Astrocyte of the spinal cord (primary cell): Measurements from ENCODE around the gene TRIML2.

Experiments used
- DNase-seq: peaks from one replicate; pipeline ENCODE4 v3.0.0; 2011; ENCODE audit warnings: low read depth, low spot score
- H3K4me3 ChIP-seq: 2 replicates; pipeline ENCODE4 v1.5.1; 2011; ENCODE audit warnings: low read depth, mild to moderate bottlenecking, low read length, moderate library complexity
- in situ Hi-C: cut with HindIII; loops from 2 replicates; pipeline ENCODE4 v1.10.0; 2017; ENCODE audit warnings: low sequenced_read_pairs
- TF ChIP-seq, protein P1 (sequence below): IDR thresholded peaks from 2 replicates; pipeline ENCODE4 v1.5.1; 2012; ENCODE audit warnings: low read depth, mild to moderate bottlenecking, low read length, inconsistent platforms

Gene TRIML2

DNA sequence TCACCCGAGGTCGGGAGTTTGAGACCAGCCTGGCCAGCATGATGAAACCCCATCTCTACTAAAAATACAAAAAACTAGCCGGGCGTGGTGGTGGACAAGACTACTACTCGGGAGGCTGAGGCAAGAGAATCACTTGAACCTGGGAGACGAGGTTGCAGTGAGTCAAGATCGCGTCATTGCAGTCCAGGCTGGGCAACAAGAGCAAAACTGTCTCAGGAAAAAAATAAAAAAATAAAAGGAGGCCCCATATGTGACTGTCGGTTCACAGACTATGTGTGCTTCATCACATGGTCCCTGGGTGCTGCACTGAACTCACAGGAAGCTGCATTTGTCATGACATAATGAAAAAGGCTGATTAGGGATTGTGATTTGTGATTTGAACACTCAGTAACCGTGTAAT is 36.2 kb upstream of the TRIML2 start:
- no peak overlapping the region for H3K4me3 ChIP-seq
- peak; percentile 9 for DNase-seq
- TF ChIP-seq, protein P1, sequence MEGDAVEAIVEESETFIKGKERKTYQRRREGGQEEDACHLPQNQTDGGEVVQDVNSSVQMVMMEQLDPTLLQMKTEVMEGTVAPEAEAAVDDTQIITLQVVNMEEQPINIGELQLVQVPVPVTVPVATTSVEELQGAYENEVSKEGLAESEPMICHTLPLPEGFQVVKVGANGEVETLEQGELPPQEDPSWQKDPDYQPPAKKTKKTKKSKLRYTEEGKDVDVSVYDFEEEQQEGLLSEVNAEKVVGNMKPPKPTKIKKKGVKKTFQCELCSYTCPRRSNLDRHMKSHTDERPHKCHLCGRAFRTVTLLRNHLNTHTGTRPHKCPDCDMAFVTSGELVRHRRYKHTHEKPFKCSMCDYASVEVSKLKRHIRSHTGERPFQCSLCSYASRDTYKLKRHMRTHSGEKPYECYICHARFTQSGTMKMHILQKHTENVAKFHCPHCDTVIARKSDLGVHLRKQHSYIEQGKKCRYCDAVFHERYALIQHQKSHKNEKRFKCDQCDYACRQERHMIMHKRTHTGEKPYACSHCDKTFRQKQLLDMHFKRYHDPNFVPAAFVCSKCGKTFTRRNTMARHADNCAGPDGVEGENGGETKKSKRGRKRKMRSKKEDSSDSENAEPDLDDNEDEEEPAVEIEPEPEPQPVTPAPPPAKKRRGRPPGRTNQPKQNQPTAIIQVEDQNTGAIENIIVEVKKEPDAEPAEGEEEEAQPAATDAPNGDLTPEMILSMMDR: no peak
- in situ Hi-C loops: no loop called here

GRCh38 chr4:188143731-188144130 is 34.3 kb upstream of the TRIML2 start:
- DNase-seq: no peak
- H3K4me3 ChIP-seq: no peak overlapping the region
- TF ChIP-seq, protein P1: no peak
- in situ Hi-C loops: no loop called here

DNA sequence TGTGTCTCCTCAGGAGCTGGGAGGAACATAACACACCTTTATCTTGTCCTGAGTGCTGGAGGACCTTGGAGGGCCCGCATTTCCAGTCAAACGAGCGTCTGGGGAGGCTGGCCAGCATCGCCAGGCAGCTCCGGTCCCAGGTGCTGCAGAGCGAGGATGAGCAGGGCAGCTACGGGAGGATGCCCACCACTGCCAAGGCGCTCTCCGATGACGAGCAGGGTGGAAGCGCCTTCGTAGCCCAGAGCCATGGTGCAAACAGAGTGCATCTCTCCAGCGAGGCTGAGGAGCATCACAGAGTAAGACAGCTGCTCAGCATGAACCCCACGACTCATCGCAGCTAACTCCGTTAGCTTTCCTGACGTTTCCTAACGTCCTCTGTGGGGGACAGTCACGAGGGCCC is 30.3 kb upstream of the TRIML2 start:
- TF ChIP-seq, protein P1: no peak
- in situ Hi-C loops: no loop called here
- H3K4me3 ChIP-seq: no peak overlapping the region
- no peak for DNase-seq

DNA sequence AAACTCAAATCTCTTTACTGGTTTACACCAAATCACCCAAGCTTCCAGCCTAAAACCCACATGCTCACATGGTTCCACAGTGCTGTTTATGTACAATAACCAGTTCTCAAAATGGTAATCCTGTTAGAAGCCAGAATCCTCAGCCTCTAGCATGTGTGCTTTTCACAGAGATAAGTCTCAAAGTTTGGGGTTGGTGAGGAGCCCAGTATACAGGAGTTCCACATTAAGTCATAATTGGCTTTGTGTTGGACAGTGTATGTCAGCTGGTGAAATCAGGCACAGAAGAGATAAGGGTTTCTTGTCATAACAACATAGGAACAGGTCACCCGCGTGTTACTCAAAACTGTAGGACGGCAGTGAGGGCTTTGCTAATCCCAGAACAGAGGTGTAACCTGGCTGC is 29.7 kb upstream of the TRIML2 start, which contains the start of gene TRIML1:
TSS of gene TRIML1 (plus strand) at position 301 of the 400 bp plus-strand sequence. CDS start 118 bp downstream, outside the sequence.
- in situ Hi-C loops: no loop called here
- TF ChIP-seq, protein P1: no peak
- no peak within 1 kb of the TSS for H3K4me3 ChIP-seq
- no peak for DNase-seq

GRCh38 chr4:188138227-188138626 is 28.8 kb upstream of the TRIML2 start:
- DNase-seq: no peak
- H3K4me3 ChIP-seq: no peak overlapping the region
- TF ChIP-seq, protein P1: no peak
- in situ Hi-C loops: no loop called here

GRCh38 chr4:188132232-188132631 is 22.8 kb upstream of the TRIML2 start:
- no peak for DNase-seq
- no peak overlapping the region for H3K4me3 ChIP-seq
- TF ChIP-seq, protein P1: no peak
- in situ Hi-C loops: no loop called here

DNA sequence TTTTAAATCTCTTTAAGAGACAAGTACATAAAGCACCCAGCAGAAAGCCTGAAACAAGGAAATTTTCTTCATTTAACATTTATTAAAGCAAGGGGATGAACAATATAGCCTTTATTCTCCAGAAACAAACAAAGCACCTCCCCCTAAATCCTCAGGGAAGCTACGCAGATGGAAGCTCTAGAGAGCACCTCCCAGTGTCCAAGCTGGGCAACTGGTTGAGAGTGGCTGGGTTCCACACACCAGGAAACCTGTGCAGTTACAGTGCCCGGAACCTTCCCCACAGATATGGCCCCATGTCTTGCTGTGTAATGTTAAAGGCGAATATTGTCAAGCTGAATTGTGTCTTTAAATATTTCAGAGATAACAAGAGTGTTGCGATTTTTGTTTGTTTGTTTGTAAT is 21.0 kb upstream of the TRIML2 start:
- in situ Hi-C loops: no loop called here
- no peak for DNase-seq
- no peak overlapping the region for H3K4me3 ChIP-seq
- TF ChIP-seq, protein P1: no peak
